H9 (cell line): ENCODE results near the gene RAI14. TPM values are rescaled to one million over a fixed set of nuclear protein-coding genes. Genes with fewer than 3 reads are reported as not detected.
A peak's percentile ranks its signal among the peaks of the same experiment; 100 is the strongest.

ENCODE experiments used
- DNase-seq: peaks from one replicate; pipeline ENCODE4 v3.0.0-alpha.2; 2017
- H2AFZ ChIP-seq: one replicate; pipeline ENCODE4 v1.6.1; 2013; ENCODE audit warnings: mild to moderate bottlenecking, low read length, control low read depth, moderate library complexity
- H2AK5ac ChIP-seq: 2 replicates; pipeline ENCODE4 v1.6.1; 2013; ENCODE audit warnings: low read length, control low read depth, mixed read lengths; ENCODE audit not compliant: insufficient read length
- H2BK120ac ChIP-seq: one replicate; pipeline ENCODE4 v1.6.1; 2013; ENCODE audit warnings: low read depth, mild to moderate bottlenecking, low read length, control low read depth, inconsistent platforms; ENCODE audit not compliant: poor library complexity, severe bottlenecking
- H2BK12ac ChIP-seq: 2 replicates; pipeline ENCODE4 v1.6.1; 2013; ENCODE audit warnings: low read length, control low read depth, mixed read lengths, low read depth; ENCODE audit not compliant: insufficient read length
- H2BK15ac ChIP-seq: 2 replicates; pipeline ENCODE4 v1.6.1; 2013; ENCODE audit warnings: low read depth, low read length, control low read depth
- H2BK20ac ChIP-seq: one replicate; pipeline ENCODE4 v1.6.1; 2013; ENCODE audit warnings: low read depth, mild to moderate bottlenecking, low read length, control low read depth, inconsistent platforms; ENCODE audit not compliant: poor library complexity, severe bottlenecking
- H2BK5ac ChIP-seq: 2 replicates; pipeline ENCODE4 v1.6.1; 2013; ENCODE audit warnings: low read length, control low read depth, mixed read lengths; ENCODE audit not compliant: insufficient read length
- H3K14ac ChIP-seq: 2 replicates; pipeline ENCODE4 v1.6.1; 2013; ENCODE audit warnings: low read length, control low read depth; ENCODE audit not compliant: insufficient read depth
- H3K18ac ChIP-seq: 2 replicates; pipeline ENCODE4 v1.6.1; 2013; ENCODE audit warnings: low read depth, mild to moderate bottlenecking, mixed read lengths, low read length, control low read depth; ENCODE audit not compliant: insufficient read length
- H3K23ac ChIP-seq: 2 replicates; pipeline ENCODE4 v1.6.1; 2013; ENCODE audit warnings: low read length, control low read depth, mixed read lengths, low read depth; ENCODE audit not compliant: insufficient read length
- H3K23me2 ChIP-seq: 2 replicates; pipeline ENCODE4 v1.6.1; 2013; ENCODE audit warnings: low read depth, mild to moderate bottlenecking, mixed read lengths, low read length, control low read depth; ENCODE audit not compliant: insufficient read length, poor library complexity, severe bottlenecking
- H3K27ac ChIP-seq: 2 replicates; pipeline ENCODE4 v1.5.1; 2013; ENCODE audit warnings: low read length, control low read depth, mixed read lengths, low read depth; ENCODE audit not compliant: insufficient read length
- H3K27me3 ChIP-seq: 2 replicates; pipeline ENCODE4 v1.6.1; 2013; ENCODE audit warnings: low read length, control low read depth, inconsistent platforms; ENCODE audit not compliant: insufficient read depth
- H3K4ac ChIP-seq: 2 replicates; pipeline ENCODE4 v1.6.1; 2013; ENCODE audit warnings: low read depth, mild to moderate bottlenecking, control low read depth, inconsistent platforms, low read length, moderate library complexity
- H3K4me1 ChIP-seq: 2 replicates; pipeline ENCODE4 v1.6.1; 2013; ENCODE audit warnings: low read length, control low read depth, inconsistent platforms; ENCODE audit not compliant: insufficient read depth
- H3K4me2 ChIP-seq: 2 replicates; pipeline ENCODE4 v1.6.1; 2013; ENCODE audit warnings: low read length, control low read depth, mixed read lengths; ENCODE audit not compliant: insufficient read length, insufficient read depth
- H3K56ac ChIP-seq: 2 replicates; pipeline ENCODE4 v1.6.1; 2013; ENCODE audit warnings: low read depth, mild to moderate bottlenecking, mixed read lengths, low read length, control low read depth; ENCODE audit not compliant: insufficient read length
- H3K79me1 ChIP-seq: 2 replicates; pipeline ENCODE4 v1.6.1; 2013; ENCODE audit warnings: low read depth, mild to moderate bottlenecking, moderate library complexity, low read length, control low read depth, inconsistent platforms; ENCODE audit not compliant: insufficient read depth, poor library complexity, severe bottlenecking
- H3K79me2 ChIP-seq: 2 replicates; pipeline ENCODE4 v1.6.1; 2013; ENCODE audit warnings: low read length, control low read depth, inconsistent platforms; ENCODE audit not compliant: insufficient read depth
- H3K9ac ChIP-seq: 2 replicates; pipeline ENCODE4 v1.6.1; 2013; ENCODE audit warnings: low read length, control low read depth, mixed read lengths; ENCODE audit not compliant: insufficient read length; ENCODE audit errors: extremely low read depth
- H3K9me3 ChIP-seq: one replicate; pipeline ENCODE4 v1.6.1; 2013; ENCODE audit warnings: low read depth, low read length, inconsistent platforms; ENCODE audit not compliant: control insufficient read depth
- H3T11ph ChIP-seq: one replicate; pipeline ENCODE4 v1.6.1; 2013; ENCODE audit warnings: mild to moderate bottlenecking, low read length, control low read depth, inconsistent platforms
- H4K20me1 ChIP-seq: one replicate; pipeline ENCODE4 v1.6.1; 2013; ENCODE audit not compliant: control insufficient read depth, insufficient read length, insufficient read depth
- H4K5ac ChIP-seq: 2 replicates; pipeline ENCODE4 v1.6.1; 2013; ENCODE audit warnings: low read depth, mild to moderate bottlenecking, mixed read lengths, low read length, control low read depth; ENCODE audit not compliant: insufficient read length
- H4K8ac ChIP-seq: replicated peaks from 2 replicates; pipeline ENCODE4 v1.6.1; 2013; ENCODE audit warnings: low read length, control low read depth, mixed read lengths, low read depth; ENCODE audit not compliant: insufficient read length
- H4K91ac ChIP-seq: 2 replicates; pipeline ENCODE4 v1.6.1; 2013; ENCODE audit warnings: low read depth, mild to moderate bottlenecking, moderate library complexity, mixed read lengths, low read length, control low read depth; ENCODE audit not compliant: insufficient read length
- H3K27ac Mint-ChIP-seq, 3 experiments: 2 replicates in 2 of 3; 3 replicates in 1 of 3; pipeline ENCODE4 v1.8.0; 2020 to 2021; ENCODE audit warnings: mixed read lengths in 3 of 3, mild to moderate bottlenecking in 1 of 3, moderate library complexity in 1 of 3
- H3K27me3 Mint-ChIP-seq: 2 replicates; pipeline ENCODE4 v1.8.0; 2021; ENCODE audit warnings: low read depth, mild to moderate bottlenecking, moderate library complexity, mixed read lengths
- H3K36me3 Mint-ChIP-seq, 3 experiments: 2 replicates in 2 of 3; 3 replicates in 1 of 3; pipeline ENCODE4 v1.8.0; 2020 to 2021; ENCODE audit warnings: low read depth in 3 of 3, mixed read lengths in 3 of 3; ENCODE audit not compliant: insufficient read depth in 1 of 3
- H3K4me1 Mint-ChIP-seq, 2 experiments: 2 replicates each; pipeline ENCODE4 v1.8.0; 2020; ENCODE audit warnings: mixed read lengths in 2 of 2
- H3K4me3 Mint-ChIP-seq, 2 experiments: 2 replicates in 1 of 2; 3 replicates in 1 of 2; pipeline ENCODE4 v1.8.0; 2020 to 2021; ENCODE audit warnings: mild to moderate bottlenecking in 2 of 2, mixed read lengths in 2 of 2, moderate library complexity in 1 of 2
- H3K9me3 Mint-ChIP-seq, 2 experiments: 2 replicates in 1 of 2; 3 replicates in 1 of 2; pipeline ENCODE4 v1.8.0; 2020; ENCODE audit warnings: mild to moderate bottlenecking in 2 of 2, mixed read lengths in 2 of 2, moderate library complexity in 1 of 2
- WGBS: extraction: QIAGEN DNeasy Blood & Tissue Kit; methylation state at CpG from one replicate; pipeline ENCODE4 v1.1.7; 2013; ENCODE audit warnings: missing lambda C conversion rate, low lambda C conversion rate, mixed read lengths; ENCODE audit not compliant: insufficient read length; ENCODE audit errors: extremely low coverage; 5-methylcytosine and 5-hydroxymethylcytosine counted together
- total RNA-seq: library from RNA; stranded (reverse); gene quantifications from 2 replicates; pipeline ENCODE4 v1.2.1, GENCODE V29; 2021
- TF ChIP-seq, protein P1 (sequence below): fragments of 200-600 bp; sonication (generic); conservative IDR thresholded peaks from 3 replicates; pipeline ENCODE4 v1.8.0; 2021; ENCODE audit warnings: antibody characterized with exemption, mild to moderate bottlenecking

The RAI14 gene
- total RNA-seq, 1 experiment from 2014 or later: 127 TPM

DNA sequence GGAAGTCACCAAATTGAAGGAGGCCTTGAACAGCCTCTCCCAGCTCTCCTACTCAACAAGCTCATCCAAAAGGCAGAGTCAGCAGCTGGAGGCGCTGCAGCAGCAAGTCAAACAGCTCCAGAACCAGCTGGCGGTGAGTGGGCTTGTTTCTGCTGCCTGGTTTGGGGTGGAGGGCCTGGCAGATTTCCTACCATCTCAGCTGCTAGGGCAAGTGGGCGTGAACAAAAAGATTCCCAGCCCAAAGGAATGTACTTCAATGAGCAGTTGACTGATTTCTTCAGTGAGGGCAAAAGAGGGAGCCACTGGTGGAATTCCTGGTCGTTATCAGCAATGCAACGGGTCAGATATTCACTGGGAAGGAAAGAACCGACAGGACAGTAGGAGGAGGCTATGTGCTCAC is 170.2 kb downstream of the RAI14 start:
- Histone ChIP-seq H3K9ac (no peak overlapping the region), H3K27ac (no peak overlapping the region), H3K23ac (no peak overlapping the region)

More for the DNA sequence above, 170.2 kb downstream of the RAI14 start:
- DNase-seq: peak; percentile 32
- Histone ChIP-seq H2AFZ (no peak overlapping the region), H2BK20ac (no peak overlapping the region), H3K79me1 (no peaks in the 10 kb centered on the region), H2BK120ac (no peak overlapping the region), H2BK5ac (no peak overlapping the region), H3K79me2 (no peaks in the 10 kb centered on the region), H3K9me3 (no peaks in the 10 kb centered on the region), H4K8ac (no peak overlapping the region), H3K23me2 (no peaks in the 10 kb centered on the region), H3K4ac (no peak overlapping the region), H3K27me3 (no peaks in the 10 kb centered on the region), H4K20me1 (no peaks in the 10 kb centered on the region), H2BK12ac (no peak overlapping the region), H3K4me1 (no peaks in the 10 kb centered on the region), H4K5ac (no peak overlapping the region), H3K14ac (no peak overlapping the region), H2AK5ac (no peak overlapping the region), H2BK15ac (no peak overlapping the region), H3K4me2 (no peak overlapping the region), H4K91ac (no peak overlapping the region), H3K18ac (no peak overlapping the region), H3T11ph (no peak overlapping the region), H3K56ac (no peak overlapping the region)
- H3K27ac Mint-ChIP-seq: peak overlapping the region in 1 of 3 experiments; percentile 41; a peak in 1 of 7 replicates
- no peaks in the 10 kb centered on the region for H3K27me3 Mint-ChIP-seq
- TF ChIP-seq, protein P1, sequence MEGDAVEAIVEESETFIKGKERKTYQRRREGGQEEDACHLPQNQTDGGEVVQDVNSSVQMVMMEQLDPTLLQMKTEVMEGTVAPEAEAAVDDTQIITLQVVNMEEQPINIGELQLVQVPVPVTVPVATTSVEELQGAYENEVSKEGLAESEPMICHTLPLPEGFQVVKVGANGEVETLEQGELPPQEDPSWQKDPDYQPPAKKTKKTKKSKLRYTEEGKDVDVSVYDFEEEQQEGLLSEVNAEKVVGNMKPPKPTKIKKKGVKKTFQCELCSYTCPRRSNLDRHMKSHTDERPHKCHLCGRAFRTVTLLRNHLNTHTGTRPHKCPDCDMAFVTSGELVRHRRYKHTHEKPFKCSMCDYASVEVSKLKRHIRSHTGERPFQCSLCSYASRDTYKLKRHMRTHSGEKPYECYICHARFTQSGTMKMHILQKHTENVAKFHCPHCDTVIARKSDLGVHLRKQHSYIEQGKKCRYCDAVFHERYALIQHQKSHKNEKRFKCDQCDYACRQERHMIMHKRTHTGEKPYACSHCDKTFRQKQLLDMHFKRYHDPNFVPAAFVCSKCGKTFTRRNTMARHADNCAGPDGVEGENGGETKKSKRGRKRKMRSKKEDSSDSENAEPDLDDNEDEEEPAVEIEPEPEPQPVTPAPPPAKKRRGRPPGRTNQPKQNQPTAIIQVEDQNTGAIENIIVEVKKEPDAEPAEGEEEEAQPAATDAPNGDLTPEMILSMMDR: no peak
- no peaks in the 10 kb centered on the region for H3K9me3 Mint-ChIP-seq
- H3K4me1 Mint-ChIP-seq: peaks cover 0 to 5% of the 10 kb centered on the region in 2 experiments; a peak in 1 of 4 replicates
- peaks cover 63 to 87% (median 71%) of the 10 kb centered on the region in 3 experiments for H3K36me3 Mint-ChIP-seq
- H3K4me3 Mint-ChIP-seq: no peak overlapping the region
- WGBS: no CpG with 5 or more reads among the region's 6 CpGs
